Loucy (cell line): ENCODE data around the gene LCOR.

Experiments used
- EZH2phosphoT487 ChIP-seq: fragments of 200-600 bp; IDR thresholded peaks from 2 replicates; pipeline ENCODE4 v1.6.1; 2018; ENCODE audit warnings: antibody characterized with exemption, mild to moderate bottlenecking, moderate library complexity, borderline replicate concordance
- TF ChIP-seq, protein P1 (sequence below): fragments of 200-600 bp; sonication (generic); conservative IDR thresholded peaks from 2 replicates; pipeline ENCODE4 v1.5.1; 2014; ENCODE audit warnings: mild to moderate bottlenecking, antibody characterized with exemption, low read length

- TF ChIP-seq, protein P1, sequence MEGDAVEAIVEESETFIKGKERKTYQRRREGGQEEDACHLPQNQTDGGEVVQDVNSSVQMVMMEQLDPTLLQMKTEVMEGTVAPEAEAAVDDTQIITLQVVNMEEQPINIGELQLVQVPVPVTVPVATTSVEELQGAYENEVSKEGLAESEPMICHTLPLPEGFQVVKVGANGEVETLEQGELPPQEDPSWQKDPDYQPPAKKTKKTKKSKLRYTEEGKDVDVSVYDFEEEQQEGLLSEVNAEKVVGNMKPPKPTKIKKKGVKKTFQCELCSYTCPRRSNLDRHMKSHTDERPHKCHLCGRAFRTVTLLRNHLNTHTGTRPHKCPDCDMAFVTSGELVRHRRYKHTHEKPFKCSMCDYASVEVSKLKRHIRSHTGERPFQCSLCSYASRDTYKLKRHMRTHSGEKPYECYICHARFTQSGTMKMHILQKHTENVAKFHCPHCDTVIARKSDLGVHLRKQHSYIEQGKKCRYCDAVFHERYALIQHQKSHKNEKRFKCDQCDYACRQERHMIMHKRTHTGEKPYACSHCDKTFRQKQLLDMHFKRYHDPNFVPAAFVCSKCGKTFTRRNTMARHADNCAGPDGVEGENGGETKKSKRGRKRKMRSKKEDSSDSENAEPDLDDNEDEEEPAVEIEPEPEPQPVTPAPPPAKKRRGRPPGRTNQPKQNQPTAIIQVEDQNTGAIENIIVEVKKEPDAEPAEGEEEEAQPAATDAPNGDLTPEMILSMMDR, result no peak
- no peak for TF ChIP-seq EZH2phosphoT487
Observed at GRCh38 chr10:97028126-97028831, 196.2 kb downstream of the LCOR start.
